ENCODE measurements around the gene FNDC3B.

FNDC3B gene

GRCh38 chr3:172359231-172359630 is 319.9 kb downstream of the FNDC3B start:
- H3K9me3 ChIP-seq (ENCODE audit: control insufficient read depth, insufficient read depth, low read depth, low read length) = no peaks in the 10 kb centered on the region
- TF ChIP-seq ZNF37A (tag by site-specific recombination; IDR thresholded peaks at IDR 0.05) (no peak), ZNF174 (tag by site-specific recombination; IDR thresholded peaks at IDR 0.05) (no peak), FEZF1 (tag by site-specific recombination; IDR thresholded peaks at IDR 0.05) (no peak), ZBTB44 (tag by site-specific recombination; IDR thresholded peaks at IDR 0.05) (no peak), ZSCAN16 (tag by site-specific recombination; IDR thresholded peaks at IDR 0.05) (no peak), ZNF19 (tag by site-specific recombination; IDR thresholded peaks at IDR 0.05; ENCODE audit: low read depth) (no peak), MZF1 (tag by site-specific recombination; IDR thresholded peaks at IDR 0.05; ENCODE audit: borderline replicate concordance) (no peak), ZNF157 (tag by site-specific recombination; IDR thresholded peaks at IDR 0.05) (no peak), ZNF10 (tag by site-specific recombination; IDR thresholded peaks at IDR 0.05) (no peak), ZNF354C (tag by site-specific recombination; IDR thresholded peaks at IDR 0.05; ENCODE audit: borderline replicate concordance, low read depth) (no peak), PATZ1 (tag by site-specific recombination; IDR thresholded peaks at IDR 0.05) (no peak), ZNF692 (tag by site-specific recombination; IDR thresholded peaks at IDR 0.05) (no peak), ZNF211 (tag by site-specific recombination; IDR thresholded peaks at IDR 0.05; ENCODE audit: low read depth) (no peak), ZXDB (tag by site-specific recombination; IDR thresholded peaks at IDR 0.05) (no peak), ZNF529 (tag by site-specific recombination; IDR thresholded peaks at IDR 0.05; ENCODE audit: insufficient replicate concordance) (no peak), ZNF488 (tag by site-specific recombination; IDR thresholded peaks at IDR 0.05) (no peak)
- POLR2A ChIA-PET = no interaction called here
- H3K27ac ChIP-seq (ENCODE audit: extremely low read depth, low read depth, low read length) = no peak overlapping the region
- peaks cover 0 to 28% of the 10 kb centered on the region in 2 experiments; a peak in 1 of 3 replicates for H3K36me3 ChIP-seq (ENCODE audit: control insufficient read depth in 2 of 2, insufficient read depth in 1 of 2, low read length in 2 of 2)
- CTCF ChIA-PET = interaction anchor here (0.6 to 1.4 kb wide), 4 partner anchors 27 to 622 kb away, joined by 3 to 6 read pairs (median 3); no protein-coding TSS in a partner anchor
- no peak overlapping the region for H3K4me3 ChIP-seq (ENCODE audit: low read depth, low read length)
- H3K4me1 ChIP-seq (ENCODE audit: control insufficient read depth, insufficient read depth, low read length) = no peaks in the 10 kb centered on the region

- ChIA-PET CTCF (interaction anchor here (0.8 kb wide), 1 partner anchor 117 kb away, joined by 3 read pairs; no protein-coding TSS in a partner anchor), POLR2A (no interaction called here)
- Histone ChIP-seq H3K4me3 (ENCODE audit: low read depth, low read length) (no peak overlapping the region), H3K36me3 (ENCODE audit: control insufficient read depth in 2 of 2, insufficient read depth in 1 of 2, low read length in 2 of 2) (peaks cover 0 to 28% of the 10 kb centered on the region in 2 experiments; a peak in 1 of 3 replicates), H3K9me3 (ENCODE audit: control insufficient read depth, insufficient read depth, low read depth, low read length) (no peaks in the 10 kb centered on the region), H3K27ac (ENCODE audit: extremely low read depth, low read depth, low read length) (no peak overlapping the region), H3K4me1 (ENCODE audit: control insufficient read depth, insufficient read depth, low read length) (no peaks in the 10 kb centered on the region)
- TF ChIP-seq GLIS2 (tag by site-specific recombination; IDR thresholded peaks at IDR 0.05) (no peak), ZNF202 (tag by site-specific recombination; IDR thresholded peaks at IDR 0.05; ENCODE audit: borderline replicate concordance) (no peak), KLF17 (tag by site-specific recombination; IDR thresholded peaks at IDR 0.05) (no peak), ZXDB (tag by site-specific recombination; IDR thresholded peaks at IDR 0.05) (no peak), ZSCAN18 (tag by site-specific recombination; IDR thresholded peaks at IDR 0.05) (no peak), ZNF785 (tag by site-specific recombination; IDR thresholded peaks at IDR 0.05) (no peak)
Observed at GRCh38 chr3:172359996-172360395, 320.6 kb downstream of the FNDC3B start.
